Mesendoderm (in vitro differentiated cells): ENCODE data around the gene MFSD12.

Source experiments
- DNase-seq: peaks from one replicate; pipeline ENCODE4 v3.0.0; 2013
- H2AK5ac ChIP-seq: 2 replicates; pipeline ENCODE4 v1.6.1; 2013; ENCODE audit warnings: low read length, inconsistent platforms
- H2BK120ac ChIP-seq: 2 replicates; pipeline ENCODE4 v1.6.1; 2013; ENCODE audit warnings: low read depth, mild to moderate bottlenecking, low read length, moderate library complexity, mixed read lengths
- H2BK15ac ChIP-seq: replicated peaks from 2 replicates; pipeline ENCODE4 v1.6.1; 2013; ENCODE audit warnings: low read depth, mild to moderate bottlenecking, moderate library complexity
- H2BK5ac ChIP-seq: 2 replicates; pipeline ENCODE4 v1.6.1; 2013; ENCODE audit warnings: low read length, inconsistent platforms
- H3K18ac ChIP-seq: 2 replicates; pipeline ENCODE4 v1.6.1; 2013; ENCODE audit warnings: mild to moderate bottlenecking, low read length, mixed read lengths
- H3K23ac ChIP-seq: one replicate; pipeline ENCODE4 v1.6.1; 2013; ENCODE audit warnings: low read length
- H3K27ac ChIP-seq: 2 replicates; pipeline ENCODE4 v1.5.1; 2013; ENCODE audit warnings: low read depth, mild to moderate bottlenecking, inconsistent platforms, low read length, moderate library complexity
- H3K27me3 ChIP-seq: 2 replicates; pipeline ENCODE4 v1.6.1; 2013; ENCODE audit warnings: low read length, control low read depth, mild to moderate bottlenecking, inconsistent platforms; ENCODE audit not compliant: insufficient read depth, poor library complexity
- H3K36me3 ChIP-seq: 2 replicates; pipeline ENCODE4 v1.6.1; 2013; ENCODE audit warnings: low read length, inconsistent platforms; ENCODE audit not compliant: control insufficient read depth, insufficient read depth
- H3K4ac ChIP-seq: one replicate; pipeline ENCODE4 v1.6.1; 2013; ENCODE audit warnings: low read depth, mild to moderate bottlenecking, low read length, moderate library complexity
- H3K4me1 ChIP-seq: 2 replicates; pipeline ENCODE4 v1.6.1; 2013; ENCODE audit warnings: low read depth, low read length, inconsistent platforms; ENCODE audit not compliant: control insufficient read depth
- H3K4me2 ChIP-seq: 2 replicates; pipeline ENCODE4 v1.6.1; 2013; ENCODE audit warnings: low read length
- H3K4me3 ChIP-seq: 2 replicates; pipeline ENCODE4 v1.5.1; 2013; ENCODE audit warnings: mild to moderate bottlenecking, low read length
- H3K56ac ChIP-seq: one replicate; pipeline ENCODE4 v1.6.1; 2013; ENCODE audit warnings: low read length
- H3K79me1 ChIP-seq: 2 replicates; pipeline ENCODE4 v1.6.1; 2013; ENCODE audit warnings: low read length, inconsistent platforms
- H3K79me2 ChIP-seq: 2 replicates; pipeline ENCODE4 v1.6.1; 2013; ENCODE audit warnings: mild to moderate bottlenecking, low read length; ENCODE audit not compliant: control insufficient read depth, insufficient read depth
- H3K9ac ChIP-seq: 2 replicates; pipeline ENCODE4 v1.6.1; 2013; ENCODE audit warnings: low read length, inconsistent platforms
- H4K5ac ChIP-seq: one replicate; pipeline ENCODE4 v1.6.1; 2013; ENCODE audit warnings: low read length
- H4K8ac ChIP-seq: one replicate; pipeline ENCODE4 v1.6.1; 2013; ENCODE audit warnings: low read depth, mild to moderate bottlenecking, control low read depth, low read length, moderate library complexity
- WGBS: extraction: QIAGEN DNeasy Blood & Tissue Kit; methylation state at CpG from one replicate; pipeline ENCODE4 v1.1.7; 2013; ENCODE audit warnings: low lambda C conversion rate, missing lambda C conversion rate; ENCODE audit not compliant: insufficient coverage; ENCODE audit errors: extremely low coverage; 5-methylcytosine and 5-hydroxymethylcytosine counted together

The MFSD12 gene

DNA sequence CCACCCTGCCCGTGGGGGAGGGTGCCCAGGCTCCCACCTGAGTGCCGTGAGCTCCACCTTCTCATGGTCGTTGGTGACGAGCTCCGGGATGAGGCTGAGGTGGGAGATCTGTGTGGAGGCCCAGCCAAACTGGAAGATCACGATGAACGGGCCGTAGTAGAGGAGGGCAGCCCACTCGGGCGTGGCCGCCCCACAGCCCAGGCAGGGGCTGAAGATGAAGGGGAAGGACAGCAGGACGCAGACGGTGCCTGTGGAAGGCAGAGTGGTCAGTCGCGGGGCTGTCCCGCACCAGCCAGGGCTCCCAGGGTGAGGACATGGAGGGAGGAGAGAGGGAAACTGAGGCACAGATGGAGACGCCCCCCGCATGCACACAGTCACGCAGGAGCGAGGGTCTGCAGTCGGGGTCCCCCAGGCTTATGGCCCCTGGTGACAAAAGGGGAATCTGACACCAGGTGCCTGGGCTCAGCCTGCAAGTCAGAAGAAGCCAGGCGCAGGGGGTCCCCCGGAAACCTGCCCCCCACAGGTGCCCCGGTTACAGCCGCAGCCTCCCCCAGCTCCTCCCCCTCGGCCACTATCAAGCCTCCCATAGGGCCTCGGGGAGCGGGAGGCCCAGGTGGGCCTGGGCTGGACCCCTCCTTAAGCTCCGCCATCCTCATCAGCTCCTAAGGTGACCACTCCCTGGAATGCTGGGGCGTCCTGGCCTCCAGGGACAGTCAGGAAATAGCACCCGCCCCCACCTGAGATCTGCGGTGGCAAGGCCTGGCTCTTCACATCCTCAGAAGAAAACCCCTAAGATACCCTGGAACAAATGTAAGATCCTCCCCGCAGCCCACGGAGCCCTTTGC lies 6.2 kb downstream of the MFSD12 start:
- Histone ChIP-seq H3K27ac (no peak overlapping the region), H3K4me1 (no peaks in the 10 kb centered on the region), H2AK5ac (no peak overlapping the region), H3K4me3 (no peak overlapping the region), H4K5ac (no peak overlapping the region), H3K56ac (no peak overlapping the region), H3K4ac (no peak overlapping the region), H2BK15ac (no peak overlapping the region), H3K4me2 (no peak overlapping the region), H3K9ac (no peak overlapping the region), H3K79me1 (peaks cover 2% of the 10 kb centered on the region), H3K27me3 (no peaks in the 10 kb centered on the region), H3K79me2 (no peaks in the 10 kb centered on the region), H3K36me3 (peaks cover 3% of the 10 kb centered on the region), H2BK120ac (no peak overlapping the region), H3K18ac (no peak overlapping the region), H4K8ac (no peak overlapping the region), H3K23ac (no peak overlapping the region), H2BK5ac (no peak overlapping the region)
- DNase-seq = no peak
- WGBS = no CpG with 5 or more reads among the region's 34 CpGs

DNA sequence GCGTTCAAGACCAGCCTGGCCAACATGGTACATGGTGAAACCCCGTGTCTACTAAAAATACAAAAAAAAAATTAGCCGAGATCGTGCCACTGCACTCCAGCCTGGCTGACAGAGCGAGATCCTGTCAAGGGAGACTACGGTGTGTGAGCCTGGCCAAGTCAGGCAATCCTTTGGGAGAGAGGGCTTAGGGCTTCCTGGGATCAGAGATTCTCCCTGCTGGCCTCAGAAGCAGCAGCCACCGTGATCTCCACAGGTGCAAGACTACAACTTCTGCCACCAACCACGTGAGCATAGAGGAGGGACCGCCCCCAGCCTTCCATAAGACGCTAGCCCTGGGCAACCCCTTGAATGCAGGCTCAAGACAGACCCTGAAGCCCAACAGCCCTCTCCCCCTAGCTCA lies 7.6 kb downstream of the MFSD12 start:
- no peak overlapping the region for H2AK5ac ChIP-seq

DNA sequence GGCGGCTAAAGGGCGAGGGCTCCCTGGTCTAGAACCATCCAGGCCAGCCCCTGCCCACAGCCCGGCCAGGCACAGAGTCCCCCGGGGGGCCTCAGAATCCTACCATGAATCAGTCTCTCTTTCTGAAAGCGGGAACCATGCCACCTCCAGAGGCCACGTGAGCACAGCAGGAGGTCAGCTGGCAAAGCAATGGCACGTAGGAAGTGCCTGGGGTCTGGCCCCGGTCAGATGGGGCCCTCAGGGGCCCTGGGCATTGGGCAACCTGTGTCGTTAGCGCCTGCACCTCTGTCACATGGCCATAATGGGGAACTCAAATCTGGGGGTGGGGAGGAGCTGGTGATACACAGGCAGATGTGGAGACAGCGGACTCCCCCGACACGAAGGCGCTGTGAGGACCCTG lies 8.8 kb downstream of the MFSD12 start:
- Histone ChIP-seq H3K4me3 (no peak overlapping the region), H3K36me3 (peaks cover 3% of the 10 kb centered on the region), H4K5ac (no peak overlapping the region), H3K27ac (no peak overlapping the region), H2AK5ac (no peak overlapping the region), H3K23ac (no peak overlapping the region), H2BK120ac (no peak overlapping the region), H3K4ac (no peak overlapping the region), H2BK5ac (no peak overlapping the region), H3K79me2 (no peaks in the 10 kb centered on the region), H4K8ac (no peak overlapping the region), H3K18ac (no peak overlapping the region), H3K9ac (no peak overlapping the region), H3K79me1 (no peaks in the 10 kb centered on the region), H3K56ac (no peak overlapping the region), H3K4me1 (no peaks in the 10 kb centered on the region), H3K4me2 (no peak overlapping the region), H3K27me3 (no peaks in the 10 kb centered on the region), H2BK15ac (no peak overlapping the region)
- DNase-seq = no peak
- WGBS = no CpG with 5 or more reads among the region's 14 CpGs

More for the DNA sequence above, 7.6 kb downstream of the MFSD12 start:
- Histone ChIP-seq H3K4me2 (no peak overlapping the region), H4K5ac (no peak overlapping the region), H3K36me3 (peaks cover 3% of the 10 kb centered on the region), H3K4ac (no peak overlapping the region), H3K79me1 (no peaks in the 10 kb centered on the region), H3K79me2 (no peaks in the 10 kb centered on the region), H2BK5ac (no peak overlapping the region), H3K4me1 (no peaks in the 10 kb centered on the region), H2BK120ac (no peak overlapping the region), H3K23ac (no peak overlapping the region), H3K56ac (no peak overlapping the region), H2BK15ac (no peak overlapping the region), H3K18ac (no peak overlapping the region), H3K4me3 (no peak overlapping the region), H3K9ac (no peak overlapping the region), H3K27ac (no peak overlapping the region), H4K8ac (no peak overlapping the region), H3K27me3 (no peaks in the 10 kb centered on the region)
- DNase-seq = no peak
- WGBS = no CpG with 5 or more reads among the region's 10 CpGs

DNA sequence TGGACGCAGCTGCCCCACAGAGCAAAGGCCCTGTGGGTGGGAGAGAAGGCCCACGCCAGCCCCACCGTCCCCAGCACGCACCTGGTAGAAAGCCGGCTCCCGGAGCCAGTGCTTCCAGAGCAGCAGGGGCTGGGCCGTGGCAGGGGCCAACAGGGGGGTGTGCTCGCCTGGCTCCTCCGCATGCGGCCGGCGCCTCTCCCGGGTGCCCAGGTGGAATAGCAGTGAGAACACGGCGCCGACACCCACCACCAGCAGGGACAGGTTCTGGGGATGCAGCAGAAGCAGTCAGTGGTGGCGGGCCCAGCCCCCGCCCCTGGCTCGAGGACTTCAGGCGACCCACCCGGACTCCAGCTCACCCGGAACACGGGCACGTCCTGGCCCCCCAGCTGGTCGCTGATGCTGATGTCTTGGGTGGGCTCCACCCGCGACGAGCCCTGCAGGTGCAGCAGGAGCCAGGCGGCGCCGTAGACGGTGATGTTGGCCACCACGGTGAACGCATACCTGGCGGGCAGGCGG lies 9.6 kb downstream of the MFSD12 start:
- Histone ChIP-seq H3K4ac (no peak overlapping the region), H3K56ac (no peak overlapping the region), H4K5ac (no peak overlapping the region), H3K27me3 (no peaks in the 10 kb centered on the region), H3K23ac (no peak overlapping the region), H3K4me2 (no peak overlapping the region), H3K36me3 (peaks cover 3% of the 10 kb centered on the region), H2BK15ac (no peak overlapping the region), H2BK120ac (no peak overlapping the region), H2BK5ac (no peak overlapping the region), H3K18ac (no peak overlapping the region), H4K8ac (no peak overlapping the region), H3K4me3 (no peak overlapping the region), H3K4me1 (no peaks in the 10 kb centered on the region), H3K79me2 (no peaks in the 10 kb centered on the region), H3K79me1 (no peaks in the 10 kb centered on the region), H3K27ac (no peak overlapping the region), H2AK5ac (no peak overlapping the region), H3K9ac (no peak overlapping the region)
- whole genome bisulfite sequencing = no CpG with 5 or more reads among the region's 36 CpGs
- no peak for DNase-seq

DNA sequence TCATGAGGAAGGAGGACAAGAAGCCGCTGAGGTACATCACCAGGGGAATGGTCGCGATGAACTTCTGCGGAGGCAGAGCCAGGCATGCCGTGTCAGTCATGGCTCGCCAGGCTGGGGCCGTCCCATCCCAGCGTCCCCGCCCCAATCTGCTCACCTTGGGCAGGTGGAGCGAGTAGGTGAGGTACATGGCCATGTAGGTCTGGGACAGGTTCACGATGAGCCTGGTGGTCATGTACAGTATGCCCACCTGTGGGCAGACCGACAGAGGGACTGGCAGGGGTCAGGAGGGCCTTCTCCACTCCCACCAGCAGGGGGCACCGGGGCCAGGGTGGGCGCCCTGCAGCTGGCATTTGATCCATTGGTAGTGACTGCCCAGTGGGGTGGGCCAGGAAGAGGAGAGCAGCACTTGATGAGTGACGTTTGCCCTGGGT lies 10.1 kb downstream of the MFSD12 start:
- H3K79me1 ChIP-seq = no peaks in the 10 kb centered on the region
- no peak overlapping the region for H3K23ac ChIP-seq
- no peak overlapping the region for H2BK5ac ChIP-seq
- H3K27me3 ChIP-seq = no peaks in the 10 kb centered on the region
- H3K18ac ChIP-seq = no peak overlapping the region
- H3K4me3 ChIP-seq = no peak overlapping the region
- H4K8ac ChIP-seq = no peak overlapping the region
- no peak overlapping the region for H3K56ac ChIP-seq
- no peak overlapping the region for H4K5ac ChIP-seq
- no peak overlapping the region for H3K4me2 ChIP-seq
- H2BK15ac ChIP-seq = no peak overlapping the region
- WGBS = no CpG with 5 or more reads among the region's 15 CpGs
- no peak overlapping the region for H3K27ac ChIP-seq
- no peaks in the 10 kb centered on the region for H3K79me2 ChIP-seq
- H2AK5ac ChIP-seq = no peak overlapping the region
- no peak overlapping the region for H3K9ac ChIP-seq
- peak; percentile 20 for DNase-seq
- no peaks in the 10 kb centered on the region for H3K4me1 ChIP-seq
- no peak overlapping the region for H2BK120ac ChIP-seq
- peaks cover 3% of the 10 kb centered on the region for H3K36me3 ChIP-seq
- H3K4ac ChIP-seq = no peak overlapping the region
